Fibroblast of mammary gland (primary cell): ENCODE measurements around the gene NOX5.
"Not testable (repeated sequence)": the region's sequence is repeated elsewhere in the genome, so short reads cannot be mapped to it uniquely, and the experiment has no call there.

Experiments used
- DNase-seq: peaks from one replicate; pipeline ENCODE4 v3.0.0-alpha.2; 2010; ENCODE audit warnings: low read depth
- H3K4me3 ChIP-seq: 2 replicates; pipeline ENCODE4 v1.5.1; 2011; ENCODE audit warnings: low read depth, mild to moderate bottlenecking, low read length, moderate library complexity; ENCODE audit not compliant: control insufficient read depth
- CTCF ChIP-seq: conservative IDR thresholded peaks from 2 replicates; pipeline ENCODE4 v1.5.1; 2011; ENCODE audit warnings: low read depth, low read length, inconsistent platforms; ENCODE audit not compliant: control insufficient read depth, insufficient read depth

NOX5 gene

GRCh38 chr15:69068157-69068556 lies 53.7 kb downstream of the NOX5 start:
- H3K4me3 ChIP-seq: no peak overlapping the region
- no peak for TF ChIP-seq CTCF
- no peak for DNase-seq

GRCh38 chr15:69069290-69069689 lies 54.8 kb downstream of the NOX5 start:
- DNase-seq, H3K4me3 ChIP-seq: not testable (repeated sequence)

GRCh38 chr15:69069996-69070395 lies 55.5 kb downstream of the NOX5 start:
- no peak for TF ChIP-seq CTCF
- DNase-seq: no peak
- no peak overlapping the region for H3K4me3 ChIP-seq

GRCh38 chr15:69070396-69070795 lies 55.9 kb downstream of the NOX5 start:
- H3K4me3 ChIP-seq: no peak overlapping the region
- no peak for DNase-seq
- TF ChIP-seq CTCF: no peak

- DNase-seq: no peak
- no peak for TF ChIP-seq CTCF
Measured at GRCh38 chr15:69071260-69071659, 56.8 kb downstream of the NOX5 start.

GRCh38 chr15:69072906-69073305 lies 58.4 kb downstream of the NOX5 start:
- no peak overlapping the region for H3K4me3 ChIP-seq
- TF ChIP-seq CTCF: no peak
- no peak for DNase-seq

More at GRCh38 chr15:69071260-69071659, 56.8 kb downstream of the NOX5 start:
- no peak overlapping the region for H3K4me3 ChIP-seq

- peak overlapping the region; percentile 75 for H3K4me3 ChIP-seq
- peak; percentile 61 for DNase-seq
- no peak for TF ChIP-seq CTCF
Measured at GRCh38 chr15:69074001-69074842, 59.7 kb downstream of the NOX5 start.
